Kidney glomerular epithelial cell (primary cell): ENCODE results near the gene KBTBD13.
A peak's percentile ranks its signal among the peaks of the same experiment; 100 is the strongest.
"Not testable (repeated sequence)": the region's sequence is repeated elsewhere in the genome, so short reads cannot be mapped to it uniquely, and the experiment has no call there.

ENCODE experiments used
- DNase-seq: peaks from one replicate; lab custom pipeline; 2025; lab: John Stamatoyannopoulos, UW

The KBTBD13 gene

GRCh38 chr15:65089206-65089824, 12.8 kb downstream of the KBTBD13 start:
- DNase-seq: no peak

- no peak for DNase-seq
These were observed 15.6 kb downstream of the KBTBD13 start for GRCh38 chr15:65091946-65092770.

GRCh38 chr15:65092911-65093792, 16.6 kb downstream of the KBTBD13 start:
- DNase-seq: no peak

- DNase-seq: not testable (repeated sequence)
These were observed 17.2 kb downstream of the KBTBD13 start for GRCh38 chr15:65093793-65094170.

- no peak for DNase-seq
These were observed 17.9 kb downstream of the KBTBD13 start for GRCh38 chr15:65094294-65094995.

- DNase-seq: no peak
These were observed 18.6 kb downstream of the KBTBD13 start for GRCh38 chr15:65095011-65095746.

- DNase-seq: no peak
These were observed 19.2 kb downstream of the KBTBD13 start for GRCh38 chr15:65095747-65096104.

- no peak for DNase-seq
These were observed 20.2 kb downstream of the KBTBD13 start for GRCh38 chr15:65096481-65097385.

GRCh38 chr15:65097651-65098263, 21.2 kb downstream of the KBTBD13 start:
- no peak for DNase-seq

GRCh38 chr15:65099336-65099735, 22.8 kb downstream of the KBTBD13 start:
- no peak for DNase-seq

GRCh38 chr15:65099801-65100200, 23.3 kb downstream of the KBTBD13 start:
- DNase-seq: not testable (repeated sequence)

GRCh38 chr15:65100442-65100841, 23.9 kb downstream of the KBTBD13 start:
- DNase-seq: no peak

- peak; percentile 16 for DNase-seq
These were observed 24.9 kb downstream of the KBTBD13 start for GRCh38 chr15:65101411-65101890.

- no peak for DNase-seq
These were observed 25.6 kb downstream of the KBTBD13 start for GRCh38 chr15:65101891-65102708.

GRCh38 chr15:65102912-65103311, 26.4 kb downstream of the KBTBD13 start:
- no peak for DNase-seq

GRCh38 chr15:65105038-65105437, 28.5 kb downstream of the KBTBD13 start:
- DNase-seq: no peak

- DNase-seq: no peak
These were observed 29.6 kb downstream of the KBTBD13 start for GRCh38 chr15:65106011-65106590.

GRCh38 chr15:65110676-65111292, 34.2 kb downstream of the KBTBD13 start:
- no peak for DNase-seq
